ENCODE data around the gene AKT1S1. TPM values are rescaled to one million over a fixed set of nuclear protein-coding genes. Genes with fewer than 3 reads are reported as not detected.

Gene AKT1S1
- total RNA-seq, 1 experiment from 2014 or later, result 70.6 TPM

GRCh38 chr19:49866933-49867782, 10.0 kb downstream of the AKT1S1 start, which contains the start of gene PNKP (continued):
- TF ChIP-seq CTCF (IDR thresholded peaks at IDR 0.05 in 2 of 3, conservative IDR thresholded peaks at IDR 0.05 in 1 of 3; ENCODE audit: borderline replicate concordance in 1 of 3, insufficient read depth in 1 of 3, low read depth in 2 of 3, low read length in 2 of 3) (no peak), POLR2AphosphoS5 (IDR thresholded peaks at IDR 0.05; ENCODE audit: low read depth, low read length) (peak; percentile 57), TCF7L2 (IDR thresholded peaks at IDR 0.05; ENCODE audit: borderline replicate concordance, extremely low read depth, insufficient read depth, insufficient read length) (peak; percentile 42), JUND (IDR thresholded peaks at IDR 0.05) (no peak)

- no TSS peak for BruUV-seq (replicated peaks)
- intact Hi-C loops (cut with micrococcal nuclease), result loop anchor here (5.0 kb wide), 1 partner anchor 98 kb away; the partner anchor contains the start of gene AP2A1
- TF ChIP-seq EGR1 (IDR thresholded peaks at IDR 0.05; ENCODE audit: low read depth) (no peak), TCF7L2 (IDR thresholded peaks at IDR 0.05; ENCODE audit: borderline replicate concordance, extremely low read depth, insufficient read depth, insufficient read length) (no peak), SIN3A (IDR thresholded peaks at IDR 0.05; ENCODE audit: low read depth) (no peak), CTCF (IDR thresholded peaks at IDR 0.05 in 2 of 3, conservative IDR thresholded peaks at IDR 0.05 in 1 of 3; ENCODE audit: borderline replicate concordance in 1 of 3, insufficient read depth in 1 of 3, low read depth in 2 of 3, low read length in 2 of 3) (no peak), ELF1 (IDR thresholded peaks at IDR 0.05; ENCODE audit: borderline replicate concordance, low read depth) (no peak), ZNF274 (IDR thresholded peaks at IDR 0.05; ENCODE audit: low read depth, low read length) (no peak), RAD21 (IDR thresholded peaks at IDR 0.05; ENCODE audit: low read depth) (no peak), ZFX (IDR thresholded peaks at IDR 0.05) (no peak), EZH2 (IDR thresholded peaks at IDR 0.05) (no peak)
- peaks cover 21 to 58% of the 10 kb centered on the region in 2 experiments; a peak in 3 of 4 replicates for H3K4me1 ChIP-seq (ENCODE audit: control insufficient read depth in 1 of 2, insufficient read depth in 2 of 2, low read length in 2 of 2)
- no peaks in the 10 kb centered on the region for H3K27me3 ChIP-seq (ENCODE audit: insufficient read depth, low read length)
- peak overlapping the region; percentile 5 to 83; a peak in 2 of 4 replicates for H3K4me3 ChIP-seq (replicated peaks in 1 of 2; ENCODE audit: low read depth in 1 of 2, low read length in 2 of 2)
- H3K9me3 ChIP-seq (ENCODE audit: control insufficient read depth in 1 of 2, insufficient read depth in 1 of 2, low read depth in 1 of 2, low read length in 2 of 2), result no peaks in the 10 kb centered on the region
- no peak overlapping the region for H2AFZ ChIP-seq (ENCODE audit: low read depth, low read length, poor library complexity, severe bottlenecking)
- H3K27ac ChIP-seq (ENCODE audit: low read depth, low read length), result peak overlapping the region; percentile 91
- no peak overlapping the region for H3K9ac ChIP-seq (ENCODE audit: low read length)
- RAD21 ChIA-PET (ENCODE audit: low non-redundant PET in 1 of 2, low total read pairs in 2 of 2, uncharacterized antibody in 2 of 2, unreplicated experiment in 2 of 2), result interaction anchor here (0.7 to 0.9 kb wide), 2 partner anchors 64 to 362 kb away, joined by 3 to 4 read pairs; partner anchors contain the start of genes ATF5 (in 1 of the 2) and NUP62 (in 1 of the 2)
- DNase-seq (ENCODE audit: low read depth, low spot score) (no peak), ATAC-seq (no peak)
- peaks cover 15 to 31% of the 10 kb centered on the region in 2 experiments for H3K36me3 ChIP-seq (ENCODE audit: control insufficient read depth in 1 of 2, insufficient read depth in 2 of 2, low read length in 2 of 2)
- CTCF ChIA-PET, result interaction anchor here (0.9 to 1.3 kb wide), 3 partner anchors 11 to 47 kb away, joined by 3 read pairs; partner anchors contain the start of gene MED25
- peaks cover 43% of the 10 kb centered on the region for H3K79me2 ChIP-seq (ENCODE audit: insufficient read depth, low read length)
- POLR2A ChIA-PET, result interaction anchor here (1.0 to 1.2 kb wide), 4 partner anchors 10 to 189 kb away, joined by 4 to 13 read pairs (median 6); partner anchors contain the start of gene PTOV1
- H3K4me2 ChIP-seq (ENCODE audit: low read length), result peak overlapping the region; percentile 95
- no peaks in the 10 kb centered on the region for H3K9me2 ChIP-seq (ENCODE audit: insufficient read depth)
- H4K20me1 ChIP-seq (ENCODE audit: insufficient read depth), result peaks cover 5% of the 10 kb centered on the region; the same call in 1 of the 2 replicates
Measured at GRCh38 chr19:49864890-49865289, 12.3 kb downstream of the AKT1S1 start.
